Measurements from ENCODE around the gene MRPL46. TPM values are rescaled to one million over a fixed set of nuclear protein-coding genes. Genes with fewer than 3 reads are reported as not detected.
"Not testable (repeated sequence)": the region's sequence is repeated elsewhere in the genome, so short reads cannot be mapped to it uniquely, and the experiment has no call there.

MRPL46 gene
- total RNA-seq, 2 experiments from 2014 or later: 29.6 to 34.2 TPM

GRCh38 chr15:88454236-88454635 lies 13.0 kb downstream of the MRPL46 start:
- no peak overlapping the region for H3K4me3 Mint-ChIP-seq
- H3K4me1 Mint-ChIP-seq (ENCODE audit: low read depth): peaks cover 7% of the 10 kb centered on the region
- no peaks in the 10 kb centered on the region for H3K9me3 Mint-ChIP-seq
- no peak for DNase-seq
- peaks cover 7% of the 10 kb centered on the region for H3K27me3 Mint-ChIP-seq
- peaks cover 4% of the 10 kb centered on the region for H3K36me3 Mint-ChIP-seq
- ChIA-PET POLR2A (no interaction called here), CTCF (interaction anchor here (1.0 to 5.7 kb wide), 13 partner anchors 9 to 212 kb away, joined by 3 to 35 read pairs (median 5); partner anchors contain the start of genes MRPL46 and MRPS11)
- H3K27ac Mint-ChIP-seq: no peak overlapping the region
- intact Hi-C loops (cut with micrococcal nuclease): loop anchor here (10.0 kb wide), 1 partner anchor 119 kb away; no protein-coding TSS in a partner anchor

- ChIA-PET POLR2A (no interaction called here), CTCF (interaction anchor here (1.3 to 5.7 kb wide), 5 partner anchors 14 to 208 kb away, joined by 3 to 35 read pairs (median 13); partner anchors contain the start of genes MRPL46 and MRPS11)
- no peak for DNase-seq
- intact Hi-C loops (cut with micrococcal nuclease): loop anchor here (10.0 kb wide), 1 partner anchor 119 kb away; no protein-coding TSS in a partner anchor
- Mint-ChIP-seq H3K36me3 (peaks cover 4% of the 10 kb centered on the region), H3K27me3 (peaks cover 7% of the 10 kb centered on the region), H3K27ac (no peak overlapping the region), H3K9me3 (no peaks in the 10 kb centered on the region), H3K4me3 (no peak overlapping the region), H3K4me1 (ENCODE audit: low read depth) (peaks cover 7% of the 10 kb centered on the region)
Measured at GRCh38 chr15:88453651-88454050, 13.5 kb downstream of the MRPL46 start.

- H3K27me3 Mint-ChIP-seq: peaks cover 9% of the 10 kb centered on the region
- DNase-seq: peak; percentile 85
- intact Hi-C loops (cut with micrococcal nuclease): loop anchor here (1.0 to 10.0 kb wide), 2 partner anchors 115 to 206 kb away; no protein-coding TSS in a partner anchor
- no peaks in the 10 kb centered on the region for H3K36me3 Mint-ChIP-seq
- H3K27ac Mint-ChIP-seq: no peak overlapping the region
- POLR2A ChIA-PET: no interaction called here
- peaks cover 6% of the 10 kb centered on the region for H3K4me1 Mint-ChIP-seq (ENCODE audit: low read depth)
- CTCF ChIA-PET: interaction anchor here (0.5 to 5.4 kb wide), 21 partner anchors 16 to 303 kb away, joined by 3 to 38 read pairs (median 3); partner anchors contain the start of genes MRPL46 and MRPS11
- no peak overlapping the region for H3K4me3 Mint-ChIP-seq
- H3K9me3 Mint-ChIP-seq: no peaks in the 10 kb centered on the region
Measured at GRCh38 chr15:88450125-88450798, 16.9 kb downstream of the MRPL46 start.

GRCh38 chr15:88449581-88449980 lies 17.6 kb downstream of the MRPL46 start:
- Mint-ChIP-seq H3K4me3 (no peak overlapping the region), H3K27me3 (peaks cover 9% of the 10 kb centered on the region), H3K36me3 (no peaks in the 10 kb centered on the region), H3K9me3 (peaks cover 2% of the 10 kb centered on the region), H3K27ac (no peak overlapping the region), H3K4me1 (ENCODE audit: low read depth) (peaks cover 4% of the 10 kb centered on the region)
- ChIA-PET POLR2A (no interaction called here), CTCF (interaction anchor here (0.7 to 5.4 kb wide), 17 partner anchors 17 to 204 kb away, joined by 3 to 38 read pairs (median 3); partner anchors contain the start of genes MRPL46 and MRPS11)
- intact Hi-C loops (cut with micrococcal nuclease): loop anchor here (5.0 kb wide), 1 partner anchor 192 kb away; the partner anchor contains the start of gene NTRK3
- no peak for DNase-seq

- no peak for DNase-seq
- H3K4me1 Mint-ChIP-seq (ENCODE audit: low read depth): peaks cover 4% of the 10 kb centered on the region
- ChIA-PET POLR2A (no interaction called here), CTCF (interaction anchor here (0.9 to 5.4 kb wide), 11 partner anchors 19 to 204 kb away, joined by 3 to 38 read pairs (median 4); no protein-coding TSS in a partner anchor)
- H3K27ac Mint-ChIP-seq: no peak overlapping the region
- intact Hi-C loops (cut with micrococcal nuclease): loop anchor here (5.0 kb wide), 1 partner anchor 192 kb away; the partner anchor contains the start of gene NTRK3
- peaks cover 2% of the 10 kb centered on the region for H3K36me3 Mint-ChIP-seq
- peaks cover 6% of the 10 kb centered on the region for H3K9me3 Mint-ChIP-seq
- no peak overlapping the region for H3K4me3 Mint-ChIP-seq
- peaks cover 9% of the 10 kb centered on the region for H3K27me3 Mint-ChIP-seq
Measured at GRCh38 chr15:88448991-88449461, 18.2 kb downstream of the MRPL46 start.

GRCh38 chr15:88447741-88448140 lies 19.4 kb downstream of the MRPL46 start:
- POLR2A ChIA-PET: no interaction called here
- peaks cover 10% of the 10 kb centered on the region for H3K36me3 Mint-ChIP-seq
- H3K4me1 Mint-ChIP-seq (ENCODE audit: low read depth): peaks cover 4% of the 10 kb centered on the region
- H3K9me3 Mint-ChIP-seq: peaks cover 17% of the 10 kb centered on the region
- no peak overlapping the region for H3K4me3 Mint-ChIP-seq
- CTCF ChIA-PET: interaction anchor here (1.3 to 5.4 kb wide), 3 partner anchors 173 to 203 kb away, joined by 4 to 38 read pairs (median 7); no protein-coding TSS in a partner anchor
- intact Hi-C loops (cut with micrococcal nuclease): loop anchor here (5.0 kb wide), 1 partner anchor 190 kb away; the partner anchor contains the start of gene NTRK3
- DNase-seq: no peak
- peaks cover 12% of the 10 kb centered on the region for H3K27me3 Mint-ChIP-seq
- no peak overlapping the region for H3K27ac Mint-ChIP-seq

- Mint-ChIP-seq H3K9me3 (peaks cover 17% of the 10 kb centered on the region), H3K36me3 (peaks cover 10% of the 10 kb centered on the region), H3K27me3 (peaks cover 12% of the 10 kb centered on the region), H3K27ac (no peak overlapping the region), H3K4me3 (no peak overlapping the region), H3K4me1 (ENCODE audit: low read depth) (peaks cover 4% of the 10 kb centered on the region)
- intact Hi-C loops (cut with micrococcal nuclease): loop anchor here (5.0 kb wide), 1 partner anchor 190 kb away; the partner anchor contains the start of gene NTRK3
- CTCF ChIA-PET: interaction anchor here (0.8 to 5.4 kb wide), 3 partner anchors 125 to 201 kb away, joined by 4 to 38 read pairs (median 7); no protein-coding TSS in a partner anchor
- DNase-seq: no peak
- POLR2A ChIA-PET: no interaction called here
Measured at GRCh38 chr15:88447206-88447605, 20.0 kb downstream of the MRPL46 start.

GRCh38 chr15:88441076-88441730 lies 26.0 kb downstream of the MRPL46 start:
- intact Hi-C loops (cut with micrococcal nuclease): no loop called here
- Mint-ChIP-seq H3K4me1 (ENCODE audit: low read depth) (no peaks in the 10 kb centered on the region), H3K27ac (no peak overlapping the region), H3K4me3 (no peak overlapping the region), H3K36me3 (peaks cover 10% of the 10 kb centered on the region), H3K27me3 (peaks cover 27% of the 10 kb centered on the region), H3K9me3 (peaks cover 17% of the 10 kb centered on the region)
- CTCF ChIA-PET: no interaction called here
- POLR2A ChIA-PET: no interaction called here
- DNase-seq: no peak

- Mint-ChIP-seq H3K4me3 (no peak overlapping the region), H3K9me3 (peaks cover 17% of the 10 kb centered on the region), H3K27ac (no peak overlapping the region), H3K36me3 (peaks cover 10% of the 10 kb centered on the region), H3K4me1 (ENCODE audit: low read depth) (no peaks in the 10 kb centered on the region), H3K27me3 (peaks cover 29% of the 10 kb centered on the region)
- ChIA-PET CTCF (interaction anchor here (0.9 kb wide), 1 partner anchor 12 kb away, joined by 4 read pairs; no protein-coding TSS in a partner anchor), POLR2A (no interaction called here)
- intact Hi-C loops (cut with micrococcal nuclease): no loop called here
- no peak for DNase-seq
Measured at GRCh38 chr15:88440021-88440420, 27.2 kb downstream of the MRPL46 start.

GRCh38 chr15:88438181-88438580 lies 29.0 kb downstream of the MRPL46 start:
- H3K36me3 Mint-ChIP-seq: peaks cover under 1% of the 10 kb centered on the region
- ChIA-PET CTCF (interaction anchor here (0.6 to 1.4 kb wide), 2 partner anchors 18 to 60 kb away, joined by 3 read pairs; no protein-coding TSS in a partner anchor), POLR2A (no interaction called here)
- H3K27ac Mint-ChIP-seq: no peak overlapping the region
- H3K4me1 Mint-ChIP-seq (ENCODE audit: low read depth): no peaks in the 10 kb centered on the region
- H3K9me3 Mint-ChIP-seq: peaks cover 3% of the 10 kb centered on the region
- intact Hi-C loops (cut with micrococcal nuclease): no loop called here
- no peak for DNase-seq
- no peak overlapping the region for H3K4me3 Mint-ChIP-seq
- peaks cover 29% of the 10 kb centered on the region for H3K27me3 Mint-ChIP-seq

GRCh38 chr15:88434106-88434505 lies 33.1 kb downstream of the MRPL46 start:
- H3K27ac Mint-ChIP-seq; H3K36me3 Mint-ChIP-seq; H3K4me1 Mint-ChIP-seq (ENCODE audit: low read depth); POLR2A ChIA-PET; H3K4me3 Mint-ChIP-seq; H3K9me3 Mint-ChIP-seq; intact Hi-C loops (cut with micrococcal nuclease); DNase-seq; CTCF ChIA-PET: not testable (repeated sequence)
- peaks cover 30% of the 10 kb centered on the region for H3K27me3 Mint-ChIP-seq

All from activated CD4-positive, alpha-beta memory T cell treated with anti-CD3 and anti-CD28 coated beads for 36 hours (primary cell).